Measurements from ENCODE around the gene DNAJB6.

DNA sequence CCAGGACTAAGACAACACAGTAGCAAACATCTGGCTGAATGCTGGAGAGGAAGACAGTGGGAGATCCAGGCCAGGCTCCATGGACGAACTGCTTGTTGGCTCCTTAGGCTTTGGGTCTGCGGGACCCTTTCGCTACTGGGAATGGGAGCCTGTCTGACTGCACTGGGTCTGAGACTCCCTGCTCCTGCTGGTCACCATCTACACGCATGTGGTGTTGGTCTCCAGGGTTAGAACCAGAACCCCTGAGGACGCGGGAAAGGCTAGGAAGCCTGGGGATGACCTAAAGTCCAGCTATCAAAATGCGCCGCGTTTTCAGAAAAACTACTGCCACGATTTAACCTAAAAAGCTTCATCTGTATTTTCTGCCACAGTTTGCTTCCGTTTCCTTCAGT is 817 bp upstream of the DNAJB6 start:
- TF ChIP-seq EP300 (IDR thresholded peaks at IDR 0.05) (no peak), POLR2AphosphoS5 (IDR thresholded peaks at IDR 0.05) (no peak), POLR2A (IDR thresholded peaks at IDR 0.05; ENCODE audit: low read depth) (no peak)
- TF ChIP-seq, protein P1, sequence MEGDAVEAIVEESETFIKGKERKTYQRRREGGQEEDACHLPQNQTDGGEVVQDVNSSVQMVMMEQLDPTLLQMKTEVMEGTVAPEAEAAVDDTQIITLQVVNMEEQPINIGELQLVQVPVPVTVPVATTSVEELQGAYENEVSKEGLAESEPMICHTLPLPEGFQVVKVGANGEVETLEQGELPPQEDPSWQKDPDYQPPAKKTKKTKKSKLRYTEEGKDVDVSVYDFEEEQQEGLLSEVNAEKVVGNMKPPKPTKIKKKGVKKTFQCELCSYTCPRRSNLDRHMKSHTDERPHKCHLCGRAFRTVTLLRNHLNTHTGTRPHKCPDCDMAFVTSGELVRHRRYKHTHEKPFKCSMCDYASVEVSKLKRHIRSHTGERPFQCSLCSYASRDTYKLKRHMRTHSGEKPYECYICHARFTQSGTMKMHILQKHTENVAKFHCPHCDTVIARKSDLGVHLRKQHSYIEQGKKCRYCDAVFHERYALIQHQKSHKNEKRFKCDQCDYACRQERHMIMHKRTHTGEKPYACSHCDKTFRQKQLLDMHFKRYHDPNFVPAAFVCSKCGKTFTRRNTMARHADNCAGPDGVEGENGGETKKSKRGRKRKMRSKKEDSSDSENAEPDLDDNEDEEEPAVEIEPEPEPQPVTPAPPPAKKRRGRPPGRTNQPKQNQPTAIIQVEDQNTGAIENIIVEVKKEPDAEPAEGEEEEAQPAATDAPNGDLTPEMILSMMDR (IDR thresholded peaks at IDR 0.05), result no peak

Data from esophagus muscularis mucosa (tissue), 4 donors.